IPS DF 6.9 (cell line): Measurements from ENCODE around the gene AIP.

Source experiments
- DNase-seq: peaks from one replicate; pipeline ENCODE4 v3.0.0-alpha.2; 2013; ENCODE audit warnings: low read depth, low spot score
- H3K27ac ChIP-seq: one replicate; pipeline ENCODE4 v1.5.1; 2013; ENCODE audit warnings: low read length, control low read depth
- H3K27me3 ChIP-seq: 2 replicates; pipeline ENCODE4 v1.6.1; 2013; ENCODE audit warnings: mild to moderate bottlenecking, low read length; ENCODE audit not compliant: control insufficient read depth, insufficient read depth
- H3K36me3 ChIP-seq: 2 replicates; pipeline ENCODE4 v1.6.1; 2013; ENCODE audit warnings: low read length; ENCODE audit not compliant: control insufficient read depth, insufficient read depth
- H3K4me1 ChIP-seq: 2 replicates; pipeline ENCODE4 v1.6.1; 2013; ENCODE audit warnings: low read length; ENCODE audit not compliant: control insufficient read depth, insufficient read depth
- H3K4me3 ChIP-seq: 2 replicates; pipeline ENCODE4 v1.5.1; 2013; ENCODE audit warnings: mild to moderate bottlenecking, low read length
- H3K9me3 ChIP-seq: 2 replicates; pipeline ENCODE4 v1.6.1; 2013; ENCODE audit warnings: low read length, inconsistent platforms; ENCODE audit not compliant: control insufficient read depth, insufficient read depth
- WGBS: extraction: QIAGEN DNeasy Blood & Tissue Kit; methylation state at CpG from one replicate; pipeline ENCODE4 v1.1.7; 2013; ENCODE audit warnings: mixed read lengths, missing lambda C conversion rate; ENCODE audit not compliant: insufficient read length, insufficient coverage; 5-methylcytosine and 5-hydroxymethylcytosine counted together

Gene AIP

GRCh38 chr11:67494371-67495233, 11.8 kb downstream of the AIP start:
- Histone ChIP-seq H3K36me3 (peaks cover 34% of the 10 kb centered on the region), H3K27me3 (no peaks in the 10 kb centered on the region), H3K9me3 (no peaks in the 10 kb centered on the region), H3K27ac (no peak overlapping the region), H3K4me1 (no peaks in the 10 kb centered on the region), H3K4me3 (no peak overlapping the region)
- DNase-seq = no peak
- WGBS = no CpG with 5 or more reads among the region's 59 CpGs

GRCh38 chr11:67495234-67496005, 12.6 kb downstream of the AIP start:
- H3K36me3 ChIP-seq = peaks cover 30% of the 10 kb centered on the region
- H3K4me3 ChIP-seq = no peak overlapping the region
- no peaks in the 10 kb centered on the region for H3K9me3 ChIP-seq
- H3K27ac ChIP-seq = no peak overlapping the region
- WGBS = no CpG with 5 or more reads among the region's 16 CpGs
- DNase-seq = no peak
- H3K4me1 ChIP-seq = no peaks in the 10 kb centered on the region
- no peaks in the 10 kb centered on the region for H3K27me3 ChIP-seq

- Histone ChIP-seq H3K27me3 (no peaks in the 10 kb centered on the region), H3K27ac (no peak overlapping the region), H3K9me3 (no peaks in the 10 kb centered on the region), H3K4me1 (no peaks in the 10 kb centered on the region), H3K4me3 (no peak overlapping the region), H3K36me3 (peaks cover 27% of the 10 kb centered on the region)
- DNase-seq = no peak
- no CpG with 5 or more reads among the region's 12 CpGs for WGBS
Measured at GRCh38 chr11:67496113-67496512, 13.3 kb downstream of the AIP start.

GRCh38 chr11:67497656-67498291, 14.9 kb downstream of the AIP start:
- Histone ChIP-seq H3K9me3 (no peaks in the 10 kb centered on the region), H3K4me1 (no peaks in the 10 kb centered on the region), H3K27ac (no peak overlapping the region), H3K27me3 (no peaks in the 10 kb centered on the region), H3K36me3 (peaks cover 19% of the 10 kb centered on the region), H3K4me3 (no peak overlapping the region)
- no CpG with 5 or more reads among the region's 21 CpGs for WGBS
- DNase-seq = no peak

GRCh38 chr11:67498544-67498972, 15.7 kb downstream of the AIP start:
- WGBS = no CpG with 5 or more reads among the region's 21 CpGs

GRCh38 chr11:67499808-67500483, 17.1 kb downstream of the AIP start:
- Histone ChIP-seq H3K27me3 (no peaks in the 10 kb centered on the region), H3K9me3 (no peaks in the 10 kb centered on the region), H3K36me3 (peaks cover 11% of the 10 kb centered on the region; the same call in 1 of the 2 replicates), H3K4me3 (no peak overlapping the region), H3K27ac (no peak overlapping the region), H3K4me1 (no peaks in the 10 kb centered on the region)
- no peak for DNase-seq
- no CpG with 5 or more reads among the region's 26 CpGs for WGBS

More at GRCh38 chr11:67498544-67498972, 15.7 kb downstream of the AIP start:
- peaks cover 16% of the 10 kb centered on the region for H3K36me3 ChIP-seq
- H3K4me3 ChIP-seq = no peak overlapping the region
- H3K27ac ChIP-seq = no peak overlapping the region
- H3K4me1 ChIP-seq = no peaks in the 10 kb centered on the region
- no peaks in the 10 kb centered on the region for H3K9me3 ChIP-seq
- no peak for DNase-seq
- H3K27me3 ChIP-seq = no peaks in the 10 kb centered on the region

GRCh38 chr11:67500484-67500821, 17.6 kb downstream of the AIP start:
- no peak overlapping the region for H3K4me3 ChIP-seq
- H3K4me1 ChIP-seq = no peaks in the 10 kb centered on the region
- H3K36me3 ChIP-seq = peaks cover 7% of the 10 kb centered on the region; the same call in 1 of the 2 replicates
- no peak for DNase-seq
- no peak overlapping the region for H3K27ac ChIP-seq
- H3K9me3 ChIP-seq = no peaks in the 10 kb centered on the region
- no peaks in the 10 kb centered on the region for H3K27me3 ChIP-seq
- no CpG with 5 or more reads among the region's 1 CpG for WGBS

GRCh38 chr11:67500831-67501715, 18.2 kb downstream of the AIP start:
- 100% methylated on average over 2 of the region's 9 CpGs for whole genome bisulfite sequencing
- H3K4me3 ChIP-seq = no peak overlapping the region
- H3K27me3 ChIP-seq = no peaks in the 10 kb centered on the region
- no peak for DNase-seq
- 0 out of 2 replicates have a peak, but pooled peaks cover 2% of the 10 kb centered on the region for H3K4me1 ChIP-seq
- peaks cover 4% of the 10 kb centered on the region; the same call in 1 of the 2 replicates for H3K36me3 ChIP-seq
- H3K27ac ChIP-seq = no peak overlapping the region
- no peaks in the 10 kb centered on the region for H3K9me3 ChIP-seq

- no CpG with 5 or more reads among the region's 18 CpGs for WGBS
- Histone ChIP-seq H3K36me3 (peaks cover 4% of the 10 kb centered on the region; the same call in 1 of the 2 replicates), H3K4me1 (0 out of 2 replicates have a peak, but pooled peaks cover 2% of the 10 kb centered on the region), H3K27ac (no peak overlapping the region), H3K4me3 (no peak overlapping the region), H3K27me3 (no peaks in the 10 kb centered on the region), H3K9me3 (no peaks in the 10 kb centered on the region)
- no peak for DNase-seq
Measured at GRCh38 chr11:67501854-67502253, 19.0 kb downstream of the AIP start.
